Endothelial cell of umbilical vein (primary cell): Measurements from ENCODE around the gene SPTBN4. TPM values are rescaled to one million over a fixed set of nuclear protein-coding genes. Genes with fewer than 3 reads are reported as not detected.

Experiments
- BruUV-seq: library from RNA; stranded (reverse); fragments of 400-500 nt; replicated peaks from 2 replicates; lab custom pipeline; 2021; lab: Mats Ljungman, UMichigan
- CTCF ChIA-PET: fragments of 300-600, 350-600 bp; sonication (Branson Sonifier 250); formaldehyde crosslinking; loops from one replicate; lab custom pipeline; 2021; ENCODE audit warnings: antibody characterized with exemption, inconsistent platforms; lab: Charles Lee
- POLR2A ChIA-PET: fragments of 300-600, 350-600 bp; sonication (Branson Sonifier 250); formaldehyde crosslinking; loops from one replicate; lab custom pipeline; 2021; ENCODE audit warnings: antibody characterized with exemption, inconsistent platforms; lab: Charles Lee
- DNase-seq: peaks from one replicate; pipeline ENCODE4 v3.0.0-alpha.2; 2011; ENCODE audit warnings: low read depth, low spot score
- FAIRE-seq: peaks from 2 replicates; lab custom pipeline; 2011; peaks lifted over from hg19 to GRCh38; lab: Jason Lieb, UNC
- H2AFZ ChIP-seq: 2 replicates; pipeline ENCODE4 v1.6.0; 2012; ENCODE audit warnings: low read depth, low read length, control low read depth, inconsistent platforms
- H3K27ac ChIP-seq: 2 replicates; pipeline ENCODE4 v1.5.1; 2011; ENCODE audit warnings: low read depth, mild to moderate bottlenecking, control low read depth, low read length, moderate library complexity; ENCODE audit not compliant: insufficient read depth
- H3K27me3 ChIP-seq, 2 experiments: 2 replicates each; pipeline versions ENCODE4 v1.6.0 to v1.6.1; 2011; ENCODE audit warnings: low read length in 2 of 2, mixed read lengths in 1 of 2; ENCODE audit not compliant: control insufficient read depth in 2 of 2, insufficient read depth in 2 of 2
- H3K36me3 ChIP-seq, 2 experiments: 2 replicates in 1 of 2; 3 replicates in 1 of 2; pipeline ENCODE4 v1.5.1; 2011; ENCODE audit warnings: low read length in 2 of 2, mild to moderate bottlenecking in 1 of 2, moderate library complexity in 1 of 2; ENCODE audit not compliant: control insufficient read depth in 2 of 2, insufficient read depth in 2 of 2; ENCODE audit errors: extremely low read depth in 1 of 2
- H3K4me1 ChIP-seq: 3 replicates; pipeline ENCODE4 v1.5.1; 2011; ENCODE audit warnings: mild to moderate bottlenecking, low read length; ENCODE audit not compliant: control insufficient read depth, insufficient read depth; ENCODE audit errors: extremely low read depth
- H3K4me2 ChIP-seq: 2 replicates; pipeline ENCODE4 v1.6.1; 2011; ENCODE audit warnings: low read length, control low read depth, mixed read lengths; ENCODE audit not compliant: insufficient read depth
- H3K4me3 ChIP-seq, 3 experiments: fragments of 200-600 bp in 1 of 3; sonication (generic), shearing (Covaris generic) in 1 of 3; replicated peaks in 1 of 3; 2 replicates each; pipeline ENCODE4 v1.5.1; 2011 to 2016; ENCODE audit warnings: control low read depth in 3 of 3, low read length in 3 of 3, mild to moderate bottlenecking in 2 of 3, inconsistent platforms in 1 of 3, low read depth in 1 of 3, moderate library complexity in 1 of 3; ENCODE audit not compliant: insufficient read depth in 1 of 3
- H3K79me2 ChIP-seq: 2 replicates; pipeline ENCODE4 v1.6.0; 2012; ENCODE audit warnings: low read length, inconsistent platforms; ENCODE audit not compliant: control insufficient read depth, insufficient read depth
- H3K9ac ChIP-seq: replicated peaks from 2 replicates; pipeline ENCODE3; 2011; ENCODE audit warnings: low read length, control low read depth; ENCODE audit not compliant: insufficient read depth; ENCODE audit errors: extremely low read depth
- H3K9me1 ChIP-seq: replicated peaks from 3 replicates; pipeline ENCODE4 v1.6.0; 2011; ENCODE audit warnings: mild to moderate bottlenecking, low read length; ENCODE audit not compliant: control insufficient read depth, insufficient read depth; ENCODE audit errors: extremely low read depth
- H3K9me3 ChIP-seq: replicated peaks from 2 replicates; pipeline ENCODE4 v1.5.1; 2012; ENCODE audit warnings: low read length, inconsistent platforms; ENCODE audit not compliant: control insufficient read depth, insufficient read depth
- H4K20me1 ChIP-seq: replicated peaks from 2 replicates; pipeline ENCODE3; 2011; ENCODE audit warnings: mild to moderate bottlenecking, low read length; ENCODE audit not compliant: control insufficient read depth, insufficient read depth; ENCODE audit errors: extremely low read depth
- EZH2 ChIP-seq: IDR thresholded peaks from 2 replicates; pipeline ENCODE4 v1.6.1; 2012; ENCODE audit warnings: borderline replicate concordance, low read depth, mild to moderate bottlenecking, moderate library complexity, low read length, inconsistent platforms; ENCODE audit not compliant: severe bottlenecking
- FOS ChIP-seq: IDR thresholded peaks from 2 replicates; pipeline ENCODE4 v1.6.1; 2011; ENCODE audit warnings: mild to moderate bottlenecking, low read length, moderate library complexity, borderline replicate concordance; ENCODE audit not compliant: insufficient read depth
- GATA2 ChIP-seq: IDR thresholded peaks from 2 replicates; pipeline ENCODE4 v1.7.0; 2011; ENCODE audit warnings: low read depth, mild to moderate bottlenecking, moderate library complexity, mixed read lengths, low read length; ENCODE audit not compliant: insufficient read length, insufficient read depth
- JUN ChIP-seq: IDR thresholded peaks from 2 replicates; pipeline ENCODE4 v1.6.1; 2011; ENCODE audit warnings: borderline replicate concordance, low read depth; ENCODE audit not compliant: insufficient read length, insufficient read depth
- MYC ChIP-seq: IDR thresholded peaks from one replicate; pipeline ENCODE4 v1.6.1; 2011; ENCODE audit warnings: mild to moderate bottlenecking, low read depth, low read length
- POLR2A ChIP-seq: IDR thresholded peaks from 2 replicates; pipeline ENCODE4 v1.6.1; 2012; ENCODE audit warnings: low read depth, mild to moderate bottlenecking, control low read depth, low read length
- POLR2AphosphoS5 ChIP-seq: IDR thresholded peaks from 2 replicates; pipeline ENCODE4 v1.6.1; 2012; ENCODE audit warnings: low read depth, mild to moderate bottlenecking, control low read depth, low read length, moderate library complexity; ENCODE audit not compliant: insufficient read depth
- dilution Hi-C: fragments of 300-500 bp; cut with MboI; formaldehyde crosslinking; loops from one replicate; pipeline ENCODE4 v1.15.0; 2019; ENCODE audit warnings: low sequenced_read_pairs; ENCODE audit not compliant: extremely low pct_ligation_motif_present
- intact Hi-C: fragments of 100-400 bp; cut with micrococcal nuclease; formaldehyde crosslinking; loops from one replicate; pipeline ENCODE4 v1.10.0; 2022
- polyA plus RNA-seq, 4 experiments: library from polyadenylated mRNA; depleted of rRNA in 3 of 4; stranded (reverse) in 3 of 4; unstranded in 1 of 4; fragments of >200 nt; gene quantifications; 2 replicates each; pipeline versions ENCODE4 v1.2.1 to v1.2.3, GENCODE V29; 2011 to 2012; ENCODE audit warnings: missing spikeins in 1 of 4
- total RNA-seq: library from RNA; stranded (reverse); gene quantifications from 2 replicates; pipeline ENCODE4 v1.2.3, GENCODE V29; 2021
- TF ChIP-seq, protein P1 (sequence below), 2 donors: IDR thresholded peaks; 1 replicate in 1 of 2; 2 replicates in 1 of 2; pipeline ENCODE4 v1.5.1; 2011; ENCODE audit warnings: low read length in 2 of 2, mild to moderate bottlenecking in 2 of 2, moderate library complexity in 2 of 2, control low read depth in 1 of 2, inconsistent platforms in 1 of 2, low read depth in 1 of 2; ENCODE audit not compliant: insufficient read depth in 1 of 2; ENCODE audit errors: extremely low read depth in 1 of 2
- TF ChIP-seq, protein P2 (sequence below): IDR thresholded peaks from 2 replicates; pipeline ENCODE4 v1.6.1; 2011; ENCODE audit not compliant: insufficient read depth, insufficient read length

Gene SPTBN4
- total and polyA plus RNA-seq, 2 donors (not counting 3 experiments of a cell fraction or from before 2014, with no cell fraction given): 0.33 TPM; not detected in 1

- Histone ChIP-seq H3K9me3 (no peaks in the 10 kb centered on the region), H2AFZ (no peak overlapping the region), H3K79me2 (peaks cover 30% of the 10 kb centered on the region), H3K36me3 (peaks cover 8 to 9% of the 10 kb centered on the region in 2 experiments), H3K4me1 (peaks cover 19% of the 10 kb centered on the region), H4K20me1 (no peaks in the 10 kb centered on the region), H3K4me3 (peak overlapping the region; percentile 80 to 95 (median 93)), H3K27ac (peak overlapping the region; percentile 95), H3K9me1 (no peaks in the 10 kb centered on the region), H3K9ac (peak overlapping the region; percentile 93), H3K4me2 (peak overlapping the region; percentile 96), H3K27me3 (no peaks in the 10 kb centered on the region)
- dilution Hi-C loops: no loop called here
- peak; percentile 32 for DNase-seq
- intact Hi-C loops: loop anchor here (1.0 to 5.0 kb wide), 4 partner anchors 8 to 593 kb away; partner anchors contain the start of genes C19orf47, DYRK1B and PLD3
- TSS peak; percentile 51 for BruUV-seq
- ChIA-PET CTCF (interaction anchor here (0.6 to 2.8 kb wide), 3 partner anchors 18 to 119 kb away, joined by 3 to 11 read pairs (median 4); no protein-coding TSS in a partner anchor), POLR2A (interaction anchor here (1.3 kb wide), 2 partner anchors 8 to 18 kb away, joined by 4 read pairs; no protein-coding TSS in a partner anchor)
- TF ChIP-seq POLR2A: peak; percentile 31
- no peak for TF ChIP-seq JUN
- no peak for TF ChIP-seq FOS
- peak; percentile 76 for FAIRE-seq
Observed at GRCh38 chr19:40424637-40425449, 42.0 kb upstream of the SPTBN4 start.

DNA sequence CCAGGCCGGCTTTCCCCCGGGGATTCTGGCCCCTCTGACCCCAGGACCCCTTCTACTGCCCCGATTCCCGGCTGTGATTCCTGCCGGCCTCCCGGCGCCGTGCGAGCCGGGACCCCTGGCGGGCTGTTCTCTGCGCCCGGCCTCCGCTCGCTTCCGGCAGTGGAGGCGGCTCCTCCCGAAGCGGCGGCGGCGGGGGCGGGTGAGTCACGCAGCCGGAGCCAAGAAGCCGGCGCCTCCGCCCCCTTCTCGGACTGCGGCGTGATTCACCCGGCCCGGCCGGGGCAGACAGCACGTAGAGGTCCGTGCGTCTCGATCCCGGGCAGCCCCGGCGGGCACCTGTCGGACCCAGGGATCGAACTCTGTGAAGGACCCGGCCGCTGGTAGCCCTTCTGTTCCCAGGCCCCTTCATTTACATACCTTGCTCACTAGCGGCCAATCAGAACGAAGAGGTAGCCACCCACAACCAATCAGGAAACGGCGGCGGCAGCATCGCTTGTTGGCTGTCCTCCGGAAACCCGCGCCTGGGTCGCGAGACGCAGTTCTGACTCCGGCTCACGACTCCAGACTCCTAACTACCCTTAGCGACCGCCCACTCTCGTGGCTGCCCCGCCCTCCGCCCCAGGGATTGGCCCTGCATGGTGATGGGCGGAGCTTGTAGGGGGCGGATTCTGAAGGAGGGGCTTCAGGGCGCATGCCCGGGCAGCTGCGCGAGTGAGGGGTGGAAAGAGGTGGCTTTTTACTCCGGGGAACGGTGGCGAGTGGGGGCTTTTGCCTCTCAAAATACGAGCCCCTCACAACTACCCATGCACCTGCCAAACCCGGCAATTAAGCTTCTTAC lies 41.1 kb upstream of the SPTBN4 start, which contains the start of gene SERTAD1:
Gene SERTAD1 (minus strand): TSS at position 543 of the 838 bp plus-strand sequence. CDS start 2,446 bp downstream, outside the sequence.
- TF ChIP-seq, protein P1, sequence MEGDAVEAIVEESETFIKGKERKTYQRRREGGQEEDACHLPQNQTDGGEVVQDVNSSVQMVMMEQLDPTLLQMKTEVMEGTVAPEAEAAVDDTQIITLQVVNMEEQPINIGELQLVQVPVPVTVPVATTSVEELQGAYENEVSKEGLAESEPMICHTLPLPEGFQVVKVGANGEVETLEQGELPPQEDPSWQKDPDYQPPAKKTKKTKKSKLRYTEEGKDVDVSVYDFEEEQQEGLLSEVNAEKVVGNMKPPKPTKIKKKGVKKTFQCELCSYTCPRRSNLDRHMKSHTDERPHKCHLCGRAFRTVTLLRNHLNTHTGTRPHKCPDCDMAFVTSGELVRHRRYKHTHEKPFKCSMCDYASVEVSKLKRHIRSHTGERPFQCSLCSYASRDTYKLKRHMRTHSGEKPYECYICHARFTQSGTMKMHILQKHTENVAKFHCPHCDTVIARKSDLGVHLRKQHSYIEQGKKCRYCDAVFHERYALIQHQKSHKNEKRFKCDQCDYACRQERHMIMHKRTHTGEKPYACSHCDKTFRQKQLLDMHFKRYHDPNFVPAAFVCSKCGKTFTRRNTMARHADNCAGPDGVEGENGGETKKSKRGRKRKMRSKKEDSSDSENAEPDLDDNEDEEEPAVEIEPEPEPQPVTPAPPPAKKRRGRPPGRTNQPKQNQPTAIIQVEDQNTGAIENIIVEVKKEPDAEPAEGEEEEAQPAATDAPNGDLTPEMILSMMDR (IDR thresholded peaks at IDR 0.05; ENCODE audit: extremely low read depth in 1 of 2, insufficient read depth in 1 of 2, low read depth in 1 of 2, low read length in 2 of 2): peak; percentile 40 to 74
- TF ChIP-seq MYC (no peak), FOS (peak; percentile 88), EZH2 (no peak), POLR2AphosphoS5 (peak; percentile 96), GATA2 (no peak), JUN (no peak), POLR2A (peak; percentile 99)
- TF ChIP-seq, protein P2, sequence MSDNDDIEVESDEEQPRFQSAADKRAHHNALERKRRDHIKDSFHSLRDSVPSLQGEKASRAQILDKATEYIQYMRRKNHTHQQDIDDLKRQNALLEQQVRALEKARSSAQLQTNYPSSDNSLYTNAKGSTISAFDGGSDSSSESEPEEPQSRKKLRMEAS: no peak
- Histone ChIP-seq H3K27ac (peak within 1 kb of the TSS; percentile 95), H3K4me2 (peak within 1 kb of the TSS; percentile 96), H4K20me1 (no peaks in the 10 kb centered on the region), H3K79me2 (peaks cover 30% of the 10 kb centered on the region), H3K9ac (peak within 1 kb of the TSS; percentile 93), H3K4me1 (peaks cover 19% of the 10 kb centered on the region), H3K4me3 (peak within 1 kb of the TSS; percentile 80 to 95 (median 93)), H3K27me3 (no peaks in the 10 kb centered on the region), H3K9me1 (no peaks in the 10 kb centered on the region), H3K36me3 (peaks cover 8 to 9% of the 10 kb centered on the region in 2 experiments), H2AFZ (peak within 1 kb of the TSS; percentile 77), H3K9me3 (no peaks in the 10 kb centered on the region)
- BruUV-seq: no TSS peak
- dilution Hi-C loops (no loop called here), intact Hi-C loops (loop anchor here (1.0 to 5.0 kb wide), 3 partner anchors 8 to 593 kb away; partner anchors contain the start of gene DYRK1B)
- FAIRE-seq: peak; percentile 99
- CTCF ChIA-PET: interaction anchor here (0.6 to 2.8 kb wide), 12 partner anchors 10 to 120 kb away, joined by 3 to 14 read pairs (median 4); partner anchors contain the start of gene BLVRB
- POLR2A ChIA-PET: interaction anchor here (0.6 to 1.5 kb wide), 10 partner anchors 8 to 178 kb away, joined by 3 to 14 read pairs (median 4); partner anchors contain the start of gene BLVRB
- peak; percentile 99 for DNase-seq
